ENCODE data around the gene ABCA12.
"Not testable (repeated sequence)": the region's sequence is repeated elsewhere in the genome, so short reads cannot be mapped to it uniquely, and the experiment has no call there.

Gene ABCA12

GRCh38 chr2:215138479-215138878 is at the start of gene ABCA12:
ABCA12 (minus strand) TSS chr2:215138626; CDS start chr2:215138208, 418 bp downstream.
- no peak for DNase-seq (ENCODE audit: low read depth in 3 of 3, low spot score in 1 of 3)

GRCh38 chr2:215188078-215188477 is 49.7 kb upstream of the ABCA12 start:
- DNase-seq (ENCODE audit: low read depth in 3 of 3, low spot score in 1 of 3) = no peak

- DNase-seq (ENCODE audit: low read depth in 3 of 3, low spot score in 1 of 3) = no peak
Measured at GRCh38 chr2:215186021-215186420, 47.6 kb upstream of the ABCA12 start.

- DNase-seq (ENCODE audit: low read depth in 3 of 3, low spot score in 1 of 3) = no peak
Measured at GRCh38 chr2:215178121-215178520, 39.7 kb upstream of the ABCA12 start.

- no peak for DNase-seq (ENCODE audit: low read depth in 3 of 3, low spot score in 1 of 3)
Measured at GRCh38 chr2:215171796-215172195, 33.4 kb upstream of the ABCA12 start.

- DNase-seq (ENCODE audit: low read depth in 3 of 3, low spot score in 1 of 3) = no peak
Measured at GRCh38 chr2:215171151-215171550, 32.7 kb upstream of the ABCA12 start.

GRCh38 chr2:215166505-215166904 is 28.1 kb upstream of the ABCA12 start:
- not testable (repeated sequence) for DNase-seq (ENCODE audit: low read depth in 3 of 3, low spot score in 1 of 3)

GRCh38 chr2:215163319-215163718 is 24.9 kb upstream of the ABCA12 start:
- DNase-seq (ENCODE audit: low read depth in 3 of 3, low spot score in 1 of 3) = not testable (repeated sequence)

GRCh38 chr2:215161301-215161829 is 22.9 kb upstream of the ABCA12 start:
- DNase-seq (ENCODE audit: low read depth in 3 of 3, low spot score in 1 of 3) = no peak

GRCh38 chr2:215160081-215160480 is 21.7 kb upstream of the ABCA12 start:
- DNase-seq (ENCODE audit: low read depth in 3 of 3, low spot score in 1 of 3) = no peak

GRCh38 chr2:215156453-215156852 is 18.0 kb upstream of the ABCA12 start:
- DNase-seq (ENCODE audit: low read depth in 3 of 3, low spot score in 1 of 3) = no peak

GRCh38 chr2:215149894-215150293 is 11.5 kb upstream of the ABCA12 start:
- DNase-seq (ENCODE audit: low read depth in 3 of 3, low spot score in 1 of 3) = no peak

- DNase-seq (ENCODE audit: low read depth in 3 of 3, low spot score in 1 of 3) = no peak
Measured at GRCh38 chr2:215149486-215149885, 11.1 kb upstream of the ABCA12 start.

GRCh38 chr2:215149060-215149459 is 10.6 kb upstream of the ABCA12 start:
- DNase-seq (ENCODE audit: low read depth in 3 of 3, low spot score in 1 of 3) = no peak

GRCh38 chr2:215145611-215146010 is 7.2 kb upstream of the ABCA12 start:
- DNase-seq (ENCODE audit: low read depth in 3 of 3, low spot score in 1 of 3) = no peak

- no peak for DNase-seq (ENCODE audit: low read depth in 3 of 3, low spot score in 1 of 3)
Measured at GRCh38 chr2:215144106-215144875, 5.9 kb upstream of the ABCA12 start.

GRCh38 chr2:215143458-215143857 is 5.0 kb upstream of the ABCA12 start:
- DNase-seq (ENCODE audit: low read depth in 3 of 3, low spot score in 1 of 3) = no peak

- DNase-seq (ENCODE audit: low read depth in 3 of 3, low spot score in 1 of 3) = no peak
Measured at GRCh38 chr2:215141706-215142105, 3.3 kb upstream of the ABCA12 start.

GRCh38 chr2:215140166-215140707 is 1.8 kb upstream of the ABCA12 start:
- no peak for DNase-seq (ENCODE audit: low read depth in 3 of 3, low spot score in 1 of 3)

GRCh38 chr2:215137741-215138340 is 585 bp downstream of the ABCA12 start:
- no peak for DNase-seq (ENCODE audit: low read depth in 3 of 3, low spot score in 1 of 3)

- no peak for DNase-seq (ENCODE audit: low read depth in 3 of 3, low spot score in 1 of 3)
Measured at GRCh38 chr2:215137329-215137686, 1.1 kb downstream of the ABCA12 start.

- DNase-seq (ENCODE audit: low read depth in 3 of 3, low spot score in 1 of 3) = no peak
Measured at GRCh38 chr2:215136669-215137328, 1.6 kb downstream of the ABCA12 start.

All from stimulated activated CD4-positive, alpha-beta T cell treated with anti-CD3 and anti-CD28 coated beads, TNF-alpha, amount 100 ng/mL, for 1 hour (primary cell).